SH-SY5Y (cell line): Measurements from ENCODE around the gene PPM1F.

Experiments used
- GATA2 ChIP-seq: IDR thresholded peaks from 2 replicates; pipeline ENCODE4 v1.6.1; 2011; ENCODE audit warnings: mild to moderate bottlenecking, low read depth, low read length
- GATA3 ChIP-seq: IDR thresholded peaks from 2 replicates; pipeline ENCODE4 v1.6.1; 2011; ENCODE audit warnings: low read depth, mild to moderate bottlenecking, low read length, moderate library complexity

Gene PPM1F

DNA sequence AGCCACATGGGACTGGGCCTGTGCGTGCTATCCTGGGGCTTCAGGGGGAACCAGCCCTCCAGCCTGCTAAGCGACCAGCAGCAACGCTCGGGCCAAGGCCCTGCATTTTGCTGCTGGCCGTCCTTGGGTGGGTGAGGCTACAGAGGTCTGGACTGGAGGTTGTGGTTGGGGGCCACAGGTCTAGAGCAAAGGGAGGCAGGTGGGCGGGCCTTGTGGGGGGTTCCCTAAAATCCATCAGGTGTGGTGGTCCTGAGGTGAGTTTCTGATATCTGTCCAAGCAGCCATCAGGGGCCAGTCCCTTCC is 34.7 kb downstream of the PPM1F start:
- TF ChIP-seq GATA2 (no peak), GATA3 (no peak)

DNA sequence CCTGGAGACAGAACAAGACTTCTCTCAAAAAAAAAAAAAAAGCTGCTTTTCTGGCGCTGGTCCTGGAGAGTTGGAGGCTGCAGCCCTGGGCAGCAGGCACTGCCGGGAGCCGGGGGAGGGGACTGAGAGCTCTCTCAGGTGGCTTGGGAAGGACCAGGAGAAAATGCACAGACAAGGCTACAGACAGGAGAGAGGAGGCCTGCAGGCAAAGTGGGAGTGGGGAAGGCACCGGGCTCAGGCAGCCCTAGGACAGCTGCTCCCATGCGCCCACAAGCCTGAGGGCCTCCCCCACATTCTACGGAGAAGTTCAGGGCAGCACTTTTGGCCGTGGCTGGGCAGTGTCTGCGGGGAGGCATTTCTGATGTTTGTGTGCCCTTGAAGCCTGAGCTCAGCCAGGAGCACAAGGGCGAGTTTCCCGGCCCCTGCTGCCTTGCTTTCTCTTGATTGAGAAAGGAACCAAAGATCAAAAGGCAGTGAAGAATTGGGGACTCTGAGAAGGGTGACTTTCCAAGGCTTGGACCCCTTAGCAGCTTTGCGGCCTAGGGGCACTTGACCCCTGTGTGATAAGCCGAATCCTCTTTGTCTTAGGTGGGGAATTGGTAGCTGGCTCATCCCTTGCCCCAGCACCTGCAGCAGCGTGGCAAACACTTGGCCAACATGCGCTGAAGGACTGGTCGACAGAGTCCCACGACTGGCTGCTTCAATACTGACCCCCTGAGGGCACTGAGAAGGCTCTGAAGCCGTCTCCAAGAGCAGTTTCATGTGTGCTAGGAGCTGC is 35.3 kb downstream of the PPM1F start:
- TF ChIP-seq GATA2: no peak
- TF ChIP-seq GATA3: no peak

GRCh38 chr22:21916309-21916918 is 36.2 kb downstream of the PPM1F start:
- no peak for TF ChIP-seq GATA2
- TF ChIP-seq GATA3: no peak

- TF ChIP-seq GATA3 (no peak), GATA2 (no peak)
Observed at GRCh38 chr22:21915624-21916308, 36.9 kb downstream of the PPM1F start.

DNA sequence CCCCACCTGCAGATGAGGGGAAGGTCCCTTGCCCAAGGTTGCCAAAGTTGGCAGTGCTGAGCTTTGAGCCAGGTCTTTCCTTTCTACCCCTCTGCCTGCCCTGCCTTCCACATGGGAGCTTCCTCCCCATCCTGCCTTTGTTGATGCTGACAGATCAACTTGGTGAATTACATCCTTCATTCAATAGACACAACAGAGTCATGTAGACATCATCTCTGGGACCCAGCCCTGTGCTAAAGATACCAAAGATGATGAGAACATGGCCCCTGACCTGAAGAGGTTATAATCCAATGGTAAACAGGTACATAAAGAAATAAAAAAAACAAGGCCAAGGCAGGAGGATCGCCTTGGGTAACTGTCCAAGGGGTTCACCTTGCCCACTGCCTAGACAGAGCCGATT is 42.8 kb downstream of the PPM1F start:
- TF ChIP-seq GATA3 (no peak), GATA2 (no peak)

GRCh38 chr22:21907638-21908522 is 44.8 kb downstream of the PPM1F start:
- TF ChIP-seq GATA2 (no peak), GATA3 (no peak)

DNA sequence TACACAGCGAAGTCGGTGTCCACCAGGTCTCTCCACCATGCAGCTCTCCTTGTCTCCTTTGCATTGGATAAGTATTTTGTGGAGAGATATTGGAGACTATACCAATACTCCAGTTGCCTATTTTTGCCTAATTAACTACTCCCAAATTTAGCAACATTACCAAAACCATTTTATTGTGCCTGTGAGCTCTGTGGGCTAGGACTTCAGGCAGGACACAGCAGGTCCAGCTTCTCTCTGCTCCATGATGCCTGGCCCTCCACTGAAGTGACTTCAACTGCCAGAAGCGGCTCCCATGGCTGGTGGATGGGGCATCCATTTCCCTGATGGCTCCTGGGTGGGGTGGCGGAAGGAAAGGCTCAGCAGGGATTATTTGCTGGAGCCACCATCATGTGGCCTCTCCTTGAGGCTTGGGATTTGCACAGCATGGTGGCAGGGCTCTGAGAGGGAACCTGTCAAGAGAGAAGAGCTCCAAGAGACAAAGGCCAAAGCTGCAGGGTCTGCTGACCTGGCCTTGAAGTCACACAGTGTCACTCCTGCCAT is 48.3 kb downstream of the PPM1F start:
- no peak for TF ChIP-seq GATA3
- TF ChIP-seq GATA2: no peak

GRCh38 chr22:21903283-21903682 is 49.4 kb downstream of the PPM1F start:
- no peak for TF ChIP-seq GATA2

- TF ChIP-seq GATA3 (no peak), GATA2 (no peak)
Observed at GRCh38 chr22:21902296-21903087, 50.2 kb downstream of the PPM1F start.

DNA sequence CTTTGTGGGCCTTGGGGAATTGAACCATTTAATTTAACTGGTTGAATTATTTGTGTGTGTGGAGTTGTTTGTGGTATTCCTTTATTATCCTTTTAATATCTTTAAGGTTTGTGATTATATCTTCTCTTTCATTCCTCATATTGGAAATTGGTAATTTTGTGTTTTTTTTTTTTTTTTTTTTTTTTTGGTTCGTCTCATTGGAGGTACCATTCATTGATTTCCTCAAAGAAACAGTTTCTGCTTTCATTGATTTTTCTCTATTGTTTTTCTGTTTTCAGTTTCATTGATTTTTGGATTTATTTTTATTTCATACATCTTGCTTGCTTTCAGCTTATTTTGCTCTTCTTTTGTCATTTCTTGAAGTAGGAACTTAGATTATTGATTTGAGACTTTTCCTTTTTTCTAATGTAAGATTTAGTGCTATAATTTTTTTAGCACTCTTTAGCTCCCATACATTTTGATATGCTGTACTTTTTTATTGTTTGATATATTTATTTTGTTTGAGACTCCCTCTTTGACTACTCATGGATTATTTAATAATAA is 54.2 kb downstream of the PPM1F start:
- TF ChIP-seq GATA3: no peak
- no peak for TF ChIP-seq GATA2

DNA sequence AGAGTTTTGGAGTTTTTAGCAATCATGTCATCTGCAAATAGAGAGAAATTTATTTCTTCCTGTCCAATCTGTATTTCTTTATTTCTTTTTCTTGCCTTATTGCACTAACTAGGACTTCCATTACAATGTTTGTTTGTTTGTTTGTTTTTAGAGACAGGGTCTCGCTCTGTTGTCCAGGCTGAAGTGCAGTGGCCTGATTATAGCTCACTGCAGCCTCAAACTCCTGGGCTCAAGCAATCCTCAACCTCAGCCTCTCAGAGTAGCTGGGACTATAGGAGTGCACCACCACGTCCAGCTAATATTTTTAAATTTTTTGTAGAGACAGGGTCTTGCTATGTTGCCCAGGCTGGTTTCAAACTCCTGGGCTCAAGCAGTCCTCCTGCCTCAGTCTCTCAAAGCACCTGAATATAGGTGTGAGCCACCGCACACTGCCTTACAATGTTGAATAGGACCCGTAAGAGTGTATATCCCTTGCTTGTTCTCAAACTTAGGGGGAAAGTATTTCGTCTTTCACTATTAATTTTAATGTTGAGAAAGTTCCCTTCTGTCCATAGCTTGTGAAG is 55.6 kb downstream of the PPM1F start:
- TF ChIP-seq GATA2 (no peak), GATA3 (no peak)

- TF ChIP-seq GATA3 (no peak), GATA2 (no peak)
Observed at GRCh38 chr22:21894799-21895198, 57.8 kb downstream of the PPM1F start.

GRCh38 chr22:21889251-21889990 is 63.2 kb downstream of the PPM1F start:
- TF ChIP-seq GATA3: no peak
- TF ChIP-seq GATA2: no peak

DNA sequence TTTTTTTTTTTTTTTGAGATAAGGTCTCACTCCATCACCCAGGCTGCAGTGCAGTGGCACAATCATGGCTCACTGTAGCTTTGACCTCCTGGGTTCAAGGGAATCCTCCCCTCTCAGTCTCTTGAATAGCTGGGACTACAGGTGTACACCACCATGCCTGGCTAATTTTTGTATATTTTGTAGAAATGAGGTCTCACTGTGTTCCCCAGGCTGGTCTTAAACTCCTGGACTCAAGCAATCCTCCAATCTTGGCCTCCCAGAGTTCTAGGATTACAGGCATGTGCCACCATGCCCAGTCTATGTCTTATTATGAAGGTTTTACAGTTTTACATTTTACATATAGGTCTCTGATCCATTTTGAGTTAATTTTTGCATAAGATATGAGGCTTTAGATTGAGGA is 64.8 kb downstream of the PPM1F start:
- TF ChIP-seq GATA3 (no peak), GATA2 (no peak)
